ENCODE measurements around the gene OPALIN. TPM values are rescaled to one million over a fixed set of nuclear protein-coding genes. Genes with fewer than 3 reads are reported as not detected.

Gene OPALIN
- total RNA-seq, 1 experiment from 2014 or later = not detected

DNA sequence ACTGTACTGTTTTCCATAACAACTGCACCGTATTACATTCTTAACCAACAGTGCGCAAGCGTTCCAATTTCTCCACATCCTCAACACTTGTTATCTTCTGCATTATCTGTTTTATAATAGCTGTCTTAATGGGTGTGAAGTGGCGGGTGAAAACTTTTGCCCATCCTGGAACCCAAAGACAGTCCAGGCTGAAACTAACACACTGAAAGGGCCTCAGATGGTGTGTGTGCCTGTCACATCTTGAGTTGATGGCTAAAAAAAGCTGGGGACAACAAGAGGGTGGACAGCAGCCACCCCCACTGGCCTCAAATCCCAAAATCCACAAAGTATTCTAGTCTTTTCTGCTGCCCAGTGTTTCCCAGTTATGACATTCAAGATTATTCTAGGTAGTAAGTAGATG, 19.4 kb downstream of the OPALIN start:
- no peaks in the 10 kb centered on the region for H3K4me1 ChIP-seq (ENCODE audit: control insufficient read depth, insufficient read depth, low read length)
- ChIA-PET CTCF (interaction anchor here (0.7 to 1.5 kb wide), 2 partner anchors 323 to 1191 kb away, joined by 4 to 6 read pairs; no protein-coding TSS in a partner anchor), POLR2A (no interaction called here)
- no peak overlapping the region for H3K27ac ChIP-seq (ENCODE audit: low read length)
- BruUV-seq (replicated peaks) = no TSS peak
- no peak overlapping the region for H3K4me3 ChIP-seq (ENCODE audit: low read depth in 2 of 2, low read length in 2 of 2)
- H3K27me3 ChIP-seq (ENCODE audit: control insufficient read depth, insufficient read depth, low read length) = peaks cover 18% of the 10 kb centered on the region; the same call in 1 of the 2 replicates
- ATAC-seq = no peak
- no peak for DNase-seq (ENCODE audit: low read depth, low spot score)
- in situ Hi-C loops (cut with HindIII; ENCODE audit: low pct_unique_long_range_greater_than_20kb, low sequenced_read_pairs) = no loop called here
- H3K36me3 ChIP-seq (ENCODE audit: control insufficient read depth, insufficient read depth, low read length) = no peaks in the 10 kb centered on the region
- no peaks in the 10 kb centered on the region for H3K9me3 ChIP-seq (ENCODE audit: control insufficient read depth, insufficient read depth, low read depth, low read length)
- intact Hi-C loops (cut with micrococcal nuclease; ENCODE audit: unreplicated experiment) = no loop called here
- TF ChIP-seq, protein P1, sequence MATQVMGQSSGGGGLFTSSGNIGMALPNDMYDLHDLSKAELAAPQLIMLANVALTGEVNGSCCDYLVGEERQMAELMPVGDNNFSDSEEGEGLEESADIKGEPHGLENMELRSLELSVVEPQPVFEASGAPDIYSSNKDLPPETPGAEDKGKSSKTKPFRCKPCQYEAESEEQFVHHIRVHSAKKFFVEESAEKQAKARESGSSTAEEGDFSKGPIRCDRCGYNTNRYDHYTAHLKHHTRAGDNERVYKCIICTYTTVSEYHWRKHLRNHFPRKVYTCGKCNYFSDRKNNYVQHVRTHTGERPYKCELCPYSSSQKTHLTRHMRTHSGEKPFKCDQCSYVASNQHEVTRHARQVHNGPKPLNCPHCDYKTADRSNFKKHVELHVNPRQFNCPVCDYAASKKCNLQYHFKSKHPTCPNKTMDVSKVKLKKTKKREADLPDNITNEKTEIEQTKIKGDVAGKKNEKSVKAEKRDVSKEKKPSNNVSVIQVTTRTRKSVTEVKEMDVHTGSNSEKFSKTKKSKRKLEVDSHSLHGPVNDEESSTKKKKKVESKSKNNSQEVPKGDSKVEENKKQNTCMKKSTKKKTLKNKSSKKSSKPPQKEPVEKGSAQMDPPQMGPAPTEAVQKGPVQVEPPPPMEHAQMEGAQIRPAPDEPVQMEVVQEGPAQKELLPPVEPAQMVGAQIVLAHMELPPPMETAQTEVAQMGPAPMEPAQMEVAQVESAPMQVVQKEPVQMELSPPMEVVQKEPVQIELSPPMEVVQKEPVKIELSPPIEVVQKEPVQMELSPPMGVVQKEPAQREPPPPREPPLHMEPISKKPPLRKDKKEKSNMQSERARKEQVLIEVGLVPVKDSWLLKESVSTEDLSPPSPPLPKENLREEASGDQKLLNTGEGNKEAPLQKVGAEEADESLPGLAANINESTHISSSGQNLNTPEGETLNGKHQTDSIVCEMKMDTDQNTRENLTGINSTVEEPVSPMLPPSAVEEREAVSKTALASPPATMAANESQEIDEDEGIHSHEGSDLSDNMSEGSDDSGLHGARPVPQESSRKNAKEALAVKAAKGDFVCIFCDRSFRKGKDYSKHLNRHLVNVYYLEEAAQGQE (IDR thresholded peaks at IDR 0.05; ENCODE audit: insufficient read depth in 1 of 2, low read depth in 2 of 2, low read length in 1 of 2) = no peak
- no peak for TF ChIP-seq TCF7L2 (IDR thresholded peaks at IDR 0.05; ENCODE audit: low read depth, low read length)
- TF ChIP-seq SIN3A (IDR thresholded peaks at IDR 0.05; ENCODE audit: borderline replicate concordance, insufficient read depth, low read depth, low read length) = no peak
- TF ChIP-seq POLR2AphosphoS5 (IDR thresholded peaks at IDR 0.05; ENCODE audit: low read depth, low read length) = no peak
- TF ChIP-seq, protein P2, sequence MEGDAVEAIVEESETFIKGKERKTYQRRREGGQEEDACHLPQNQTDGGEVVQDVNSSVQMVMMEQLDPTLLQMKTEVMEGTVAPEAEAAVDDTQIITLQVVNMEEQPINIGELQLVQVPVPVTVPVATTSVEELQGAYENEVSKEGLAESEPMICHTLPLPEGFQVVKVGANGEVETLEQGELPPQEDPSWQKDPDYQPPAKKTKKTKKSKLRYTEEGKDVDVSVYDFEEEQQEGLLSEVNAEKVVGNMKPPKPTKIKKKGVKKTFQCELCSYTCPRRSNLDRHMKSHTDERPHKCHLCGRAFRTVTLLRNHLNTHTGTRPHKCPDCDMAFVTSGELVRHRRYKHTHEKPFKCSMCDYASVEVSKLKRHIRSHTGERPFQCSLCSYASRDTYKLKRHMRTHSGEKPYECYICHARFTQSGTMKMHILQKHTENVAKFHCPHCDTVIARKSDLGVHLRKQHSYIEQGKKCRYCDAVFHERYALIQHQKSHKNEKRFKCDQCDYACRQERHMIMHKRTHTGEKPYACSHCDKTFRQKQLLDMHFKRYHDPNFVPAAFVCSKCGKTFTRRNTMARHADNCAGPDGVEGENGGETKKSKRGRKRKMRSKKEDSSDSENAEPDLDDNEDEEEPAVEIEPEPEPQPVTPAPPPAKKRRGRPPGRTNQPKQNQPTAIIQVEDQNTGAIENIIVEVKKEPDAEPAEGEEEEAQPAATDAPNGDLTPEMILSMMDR (IDR thresholded peaks at IDR 0.05) = no peak

DNA sequence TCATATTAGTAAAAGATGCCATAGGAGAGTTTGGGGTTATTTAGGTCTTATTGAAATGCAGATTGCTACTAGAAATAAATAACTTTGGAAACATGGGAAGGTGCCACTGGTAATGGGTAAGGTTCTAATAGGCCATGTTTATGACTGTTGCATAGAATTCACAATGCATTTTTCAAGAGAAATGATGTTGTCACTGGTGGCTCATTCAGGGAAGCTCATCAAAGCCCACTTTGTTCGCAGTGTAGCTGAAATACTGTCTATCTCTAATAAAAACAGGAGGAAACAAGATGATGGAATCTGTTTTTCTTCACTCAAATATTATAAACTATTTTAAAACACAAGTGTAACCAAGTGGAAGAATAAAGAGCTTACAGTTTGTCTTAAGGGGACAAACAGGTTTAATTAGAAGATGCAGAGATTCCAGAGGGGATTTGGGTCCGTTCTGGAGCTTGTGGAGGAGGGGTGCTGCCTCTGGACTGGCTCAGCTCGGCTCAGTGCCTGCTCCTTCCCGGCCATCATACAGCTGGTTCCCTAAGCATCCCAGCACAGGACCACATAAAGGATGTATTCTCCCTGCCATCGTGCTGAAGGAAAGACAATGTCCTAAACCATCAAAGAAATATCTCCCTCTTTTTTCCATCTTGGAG, 20.4 kb downstream of the OPALIN start:
- TF ChIP-seq POLR2AphosphoS5 (IDR thresholded peaks at IDR 0.05; ENCODE audit: low read depth, low read length) = no peak
- no peak for TF ChIP-seq TCF7L2 (IDR thresholded peaks at IDR 0.05; ENCODE audit: low read depth, low read length)
- TF ChIP-seq, protein P1 (IDR thresholded peaks at IDR 0.05; ENCODE audit: insufficient read depth in 1 of 2, low read depth in 2 of 2, low read length in 1 of 2) = no peak
- TF ChIP-seq, protein P2 (IDR thresholded peaks at IDR 0.05) = no peak
- no peak for TF ChIP-seq SIN3A (IDR thresholded peaks at IDR 0.05; ENCODE audit: borderline replicate concordance, insufficient read depth, low read depth, low read length)
- ChIA-PET CTCF (interaction anchor here (0.6 kb wide), 1 partner anchor 290 kb away, joined by 6 read pairs; no protein-coding TSS in a partner anchor), POLR2A (no interaction called here)
- DNase-seq (ENCODE audit: low read depth, low spot score) (no peak), ATAC-seq (no peak)
- H3K27ac ChIP-seq (ENCODE audit: low read length) = no peak overlapping the region
- intact Hi-C loops (cut with micrococcal nuclease; ENCODE audit: unreplicated experiment) = no loop called here
- no peak overlapping the region for H3K4me3 ChIP-seq (ENCODE audit: low read depth in 2 of 2, low read length in 2 of 2)
- H3K9me3 ChIP-seq (ENCODE audit: control insufficient read depth, insufficient read depth, low read depth, low read length) = no peaks in the 10 kb centered on the region
- H3K36me3 ChIP-seq (ENCODE audit: control insufficient read depth, insufficient read depth, low read length) = no peaks in the 10 kb centered on the region
- in situ Hi-C loops (cut with HindIII; ENCODE audit: low pct_unique_long_range_greater_than_20kb, low sequenced_read_pairs) = no loop called here
- BruUV-seq (replicated peaks) = no TSS peak
- no peaks in the 10 kb centered on the region for H3K4me1 ChIP-seq (ENCODE audit: control insufficient read depth, insufficient read depth, low read length)
- peaks cover 25% of the 10 kb centered on the region; the same call in 1 of the 2 replicates for H3K27me3 ChIP-seq (ENCODE audit: control insufficient read depth, insufficient read depth, low read length)

Data from Panc1 (cell line).